ENCODE results near the gene FIZ1.

Gene FIZ1

DNA sequence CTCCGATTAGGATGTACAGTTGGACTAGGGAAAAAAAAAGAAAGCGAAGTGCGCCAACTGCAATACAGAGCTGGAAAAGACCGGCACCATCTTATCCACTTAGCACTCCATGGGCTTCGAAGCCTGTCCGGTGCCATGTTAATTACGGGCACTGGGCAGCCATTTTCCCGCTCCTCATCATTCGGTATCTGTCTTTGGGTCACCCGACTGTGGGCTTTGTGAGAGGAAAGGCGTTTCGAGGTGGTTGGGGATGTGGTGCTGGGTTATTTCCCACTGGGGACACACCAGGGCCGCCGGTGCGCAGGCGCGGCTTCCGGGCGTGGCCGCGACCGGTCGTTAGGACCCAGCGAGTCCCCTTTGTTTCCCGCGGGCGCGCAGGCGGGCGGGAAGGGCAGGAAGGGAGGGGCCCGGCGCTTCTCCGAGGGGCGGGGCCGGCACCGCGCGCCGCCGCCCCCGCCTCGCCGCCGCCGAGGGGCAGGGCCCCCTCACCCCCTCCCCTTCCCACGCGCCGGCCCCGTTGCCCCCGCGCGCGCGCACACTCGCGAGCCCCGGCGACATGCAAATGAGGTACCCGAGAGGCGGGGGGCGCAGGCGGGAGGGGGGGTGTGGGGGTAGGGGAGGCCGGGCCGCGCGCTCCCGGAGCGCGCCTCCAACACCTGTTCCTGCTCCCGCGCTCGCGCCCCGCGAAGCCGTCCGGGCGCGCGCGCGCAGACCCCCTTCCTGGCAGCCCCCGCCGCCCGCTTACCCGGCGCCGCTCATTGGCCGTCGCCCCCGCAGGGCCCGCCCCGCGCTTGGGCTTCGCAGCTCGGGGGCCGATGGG lies 735 bp upstream of the FIZ1 start, which contains the start of gene ZNF524:
TSS of gene ZNF524 (plus strand) at position 447 of the 820 bp plus-strand sequence. CDS start 1,825 bp downstream, outside the sequence.
- H3K9ac ChIP-seq (ENCODE audit: low read depth, low read length), result peak within 1 kb of the TSS; percentile 95
- peak within 1 kb of the TSS; percentile 91 for H3K4me3 ChIP-seq (ENCODE audit: low read depth, low read length)
- H3K27me3 ChIP-seq (ENCODE audit: control insufficient read depth, insufficient read depth, low read length), result no peaks in the 10 kb centered on the region
- peaks cover 13% of the 10 kb centered on the region for H3K4me1 ChIP-seq (ENCODE audit: control insufficient read depth, insufficient read depth, low read length)
- H3K27ac ChIP-seq (ENCODE audit: low read depth, low read length), result peak within 1 kb of the TSS; percentile 100
- H3K36me3 ChIP-seq (ENCODE audit: control insufficient read depth, insufficient read depth, low read length), result peaks cover 20% of the 10 kb centered on the region
- H3K9me3 ChIP-seq (ENCODE audit: control insufficient read depth, insufficient read depth, low read length), result no peaks in the 10 kb centered on the region

GRCh38 chr19:55598719-55599467 lies 424 bp downstream of the FIZ1 start:
- H3K36me3 ChIP-seq (ENCODE audit: control insufficient read depth, insufficient read depth, low read length), result peaks cover 25% of the 10 kb centered on the region
- H3K9ac ChIP-seq (ENCODE audit: low read depth, low read length), result peak overlapping the region; percentile 92
- H3K27ac ChIP-seq (ENCODE audit: low read depth, low read length), result peak overlapping the region; percentile 100

GRCh38 chr19:55598034-55598433 lies 1.3 kb downstream of the FIZ1 start:
- Histone ChIP-seq H3K9me3 (ENCODE audit: control insufficient read depth, insufficient read depth, low read length) (no peaks in the 10 kb centered on the region), H3K4me3 (ENCODE audit: low read depth, low read length) (peak overlapping the region; percentile 91; the same call in 1 of the 2 replicates), H3K27me3 (ENCODE audit: control insufficient read depth, insufficient read depth, low read length) (no peaks in the 10 kb centered on the region), H3K36me3 (ENCODE audit: control insufficient read depth, insufficient read depth, low read length) (peaks cover 25% of the 10 kb centered on the region), H3K9ac (ENCODE audit: low read depth, low read length) (no peak overlapping the region), H3K4me1 (ENCODE audit: control insufficient read depth, insufficient read depth, low read length) (peaks cover 13% of the 10 kb centered on the region), H3K27ac (ENCODE audit: low read depth, low read length) (no peak overlapping the region)

More at GRCh38 chr19:55598719-55599467, 424 bp downstream of the FIZ1 start:
- Histone ChIP-seq H3K4me3 (ENCODE audit: low read depth, low read length) (peak overlapping the region; percentile 91), H3K4me1 (ENCODE audit: control insufficient read depth, insufficient read depth, low read length) (peaks cover 13% of the 10 kb centered on the region), H3K9me3 (ENCODE audit: control insufficient read depth, insufficient read depth, low read length) (no peaks in the 10 kb centered on the region), H3K27me3 (ENCODE audit: control insufficient read depth, insufficient read depth, low read length) (no peaks in the 10 kb centered on the region)

- Histone ChIP-seq H3K9ac (ENCODE audit: low read depth, low read length) (no peak overlapping the region), H3K4me3 (ENCODE audit: low read depth, low read length) (no peak overlapping the region), H3K36me3 (ENCODE audit: control insufficient read depth, insufficient read depth, low read length) (peaks cover 25% of the 10 kb centered on the region)
Observed at GRCh38 chr19:55597501-55597921, 1.8 kb downstream of the FIZ1 start.

DNA sequence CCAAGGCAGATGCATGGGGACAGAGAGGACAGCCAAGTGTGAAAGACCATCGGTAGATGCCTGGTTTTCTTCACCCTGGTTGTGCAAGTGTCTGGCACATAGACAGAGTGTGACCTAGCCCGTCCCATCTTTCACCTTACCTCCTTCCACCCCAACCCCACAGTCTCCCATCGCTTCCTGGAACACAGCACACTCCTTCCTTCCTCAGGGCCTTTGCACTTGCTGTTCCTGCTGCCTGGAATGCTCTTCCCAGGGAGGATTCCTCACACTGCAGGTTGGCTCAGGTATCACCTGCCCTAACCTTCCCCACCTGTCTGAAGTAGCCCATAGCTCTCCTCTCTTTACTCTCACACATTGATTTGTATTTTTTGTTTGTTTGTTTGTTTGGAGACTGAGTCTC lies 3.0 kb downstream of the FIZ1 start:
- Histone ChIP-seq H3K4me3 (ENCODE audit: low read depth, low read length) (no peak overlapping the region), H3K4me1 (ENCODE audit: control insufficient read depth, insufficient read depth, low read length) (peaks cover 13% of the 10 kb centered on the region)

More at GRCh38 chr19:55597501-55597921, 1.8 kb downstream of the FIZ1 start:
- no peaks in the 10 kb centered on the region for H3K9me3 ChIP-seq (ENCODE audit: control insufficient read depth, insufficient read depth, low read length)
- no peaks in the 10 kb centered on the region for H3K27me3 ChIP-seq (ENCODE audit: control insufficient read depth, insufficient read depth, low read length)
- no peak overlapping the region for H3K27ac ChIP-seq (ENCODE audit: low read depth, low read length)
- H3K4me1 ChIP-seq (ENCODE audit: control insufficient read depth, insufficient read depth, low read length), result peaks cover 13% of the 10 kb centered on the region

GRCh38 chr19:55594996-55595545 lies 4.2 kb downstream of the FIZ1 start:
- Histone ChIP-seq H3K4me1 (ENCODE audit: control insufficient read depth, insufficient read depth, low read length) (peaks cover 11% of the 10 kb centered on the region), H3K27ac (ENCODE audit: low read depth, low read length) (no peak overlapping the region), H3K36me3 (ENCODE audit: control insufficient read depth, insufficient read depth, low read length) (peaks cover 29% of the 10 kb centered on the region), H3K9ac (ENCODE audit: low read depth, low read length) (no peak overlapping the region), H3K4me3 (ENCODE audit: low read depth, low read length) (no peak overlapping the region), H3K27me3 (ENCODE audit: control insufficient read depth, insufficient read depth, low read length) (no peaks in the 10 kb centered on the region), H3K9me3 (ENCODE audit: control insufficient read depth, insufficient read depth, low read length) (no peaks in the 10 kb centered on the region)

More for the DNA sequence above, 3.0 kb downstream of the FIZ1 start:
- Histone ChIP-seq H3K9ac (ENCODE audit: low read depth, low read length) (no peak overlapping the region), H3K9me3 (ENCODE audit: control insufficient read depth, insufficient read depth, low read length) (no peaks in the 10 kb centered on the region), H3K27ac (ENCODE audit: low read depth, low read length) (no peak overlapping the region), H3K36me3 (ENCODE audit: control insufficient read depth, insufficient read depth, low read length) (peaks cover 29% of the 10 kb centered on the region), H3K27me3 (ENCODE audit: control insufficient read depth, insufficient read depth, low read length) (no peaks in the 10 kb centered on the region)

- Histone ChIP-seq H3K9ac (ENCODE audit: low read depth, low read length) (no peak overlapping the region), H3K9me3 (ENCODE audit: control insufficient read depth, insufficient read depth, low read length) (no peaks in the 10 kb centered on the region), H3K36me3 (ENCODE audit: control insufficient read depth, insufficient read depth, low read length) (peaks cover 29% of the 10 kb centered on the region), H3K27me3 (ENCODE audit: control insufficient read depth, insufficient read depth, low read length) (no peaks in the 10 kb centered on the region), H3K4me1 (ENCODE audit: control insufficient read depth, insufficient read depth, low read length) (peaks cover 12% of the 10 kb centered on the region; the same call in 1 of the 2 replicates), H3K4me3 (ENCODE audit: low read depth, low read length) (no peak overlapping the region), H3K27ac (ENCODE audit: low read depth, low read length) (no peak overlapping the region)
Observed at GRCh38 chr19:55593096-55593772, 6.1 kb downstream of the FIZ1 start.

GRCh38 chr19:55592391-55593090 lies 6.8 kb downstream of the FIZ1 start:
- H3K9ac ChIP-seq (ENCODE audit: low read depth, low read length), result no peak overlapping the region
- no peak overlapping the region for H3K4me3 ChIP-seq (ENCODE audit: low read depth, low read length)
- H3K9me3 ChIP-seq (ENCODE audit: control insufficient read depth, insufficient read depth, low read length), result no peaks in the 10 kb centered on the region
- no peak overlapping the region for H3K27ac ChIP-seq (ENCODE audit: low read depth, low read length)
- H3K27me3 ChIP-seq (ENCODE audit: control insufficient read depth, insufficient read depth, low read length), result no peaks in the 10 kb centered on the region
- H3K4me1 ChIP-seq (ENCODE audit: control insufficient read depth, insufficient read depth, low read length), result peaks cover 9% of the 10 kb centered on the region; the same call in 1 of the 2 replicates
- H3K36me3 ChIP-seq (ENCODE audit: control insufficient read depth, insufficient read depth, low read length), result peaks cover 29% of the 10 kb centered on the region

- no peak overlapping the region for H3K4me3 ChIP-seq (ENCODE audit: low read depth, low read length)
- H3K36me3 ChIP-seq (ENCODE audit: control insufficient read depth, insufficient read depth, low read length), result peaks cover 23% of the 10 kb centered on the region
- H3K9me3 ChIP-seq (ENCODE audit: control insufficient read depth, insufficient read depth, low read length), result no peaks in the 10 kb centered on the region
- H3K4me1 ChIP-seq (ENCODE audit: control insufficient read depth, insufficient read depth, low read length), result peaks cover 14% of the 10 kb centered on the region
- peaks cover 3% of the 10 kb centered on the region for H3K27me3 ChIP-seq (ENCODE audit: control insufficient read depth, insufficient read depth, low read length)
- no peak overlapping the region for H3K9ac ChIP-seq (ENCODE audit: low read depth, low read length)
- H3K27ac ChIP-seq (ENCODE audit: low read depth, low read length), result no peak overlapping the region
Observed at GRCh38 chr19:55591555-55591954, 7.8 kb downstream of the FIZ1 start.

DNA sequence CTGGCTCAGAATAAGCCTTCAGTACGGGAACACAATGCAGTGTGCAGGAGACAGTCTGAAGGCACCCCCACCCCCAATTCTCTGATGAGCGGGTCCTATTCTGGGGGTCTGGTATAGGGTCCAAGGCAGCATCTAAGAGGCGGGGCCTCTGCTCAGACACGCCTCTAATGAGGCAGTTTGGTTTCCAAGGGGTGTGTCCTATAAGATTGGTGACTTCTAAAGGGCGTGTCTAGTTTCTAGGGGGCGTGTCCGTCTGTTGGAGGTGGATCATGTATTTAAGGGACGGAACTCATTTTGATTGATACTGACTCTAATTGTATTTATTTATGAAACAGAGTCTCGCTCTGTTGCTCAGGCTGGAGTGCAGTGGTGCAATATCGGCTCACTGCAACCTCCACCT lies 8.7 kb downstream of the FIZ1 start:
- Histone ChIP-seq H3K4me3 (ENCODE audit: low read depth, low read length) (no peak overlapping the region), H3K36me3 (ENCODE audit: control insufficient read depth, insufficient read depth, low read length) (peaks cover 14% of the 10 kb centered on the region), H3K9ac (ENCODE audit: low read depth, low read length) (no peak overlapping the region), H3K9me3 (ENCODE audit: control insufficient read depth, insufficient read depth, low read length) (no peaks in the 10 kb centered on the region), H3K27me3 (ENCODE audit: control insufficient read depth, insufficient read depth, low read length) (peaks cover 4% of the 10 kb centered on the region), H3K4me1 (ENCODE audit: control insufficient read depth, insufficient read depth, low read length) (peaks cover 14% of the 10 kb centered on the region), H3K27ac (ENCODE audit: low read depth, low read length) (no peak overlapping the region)

Data from HUES48 (cell line).